Endothelial cell (in vitro differentiated cells): ENCODE results near the gene SH3RF1. TPM values are rescaled to one million over a fixed set of nuclear protein-coding genes. Genes with fewer than 3 reads are reported as not detected.

ENCODE experiments used
- DNase-seq: peaks from one replicate; pipeline ENCODE4 v3.0.0; 2021; ENCODE audit warnings: low spot score
- H3K27ac Mint-ChIP-seq: one replicate; pipeline ENCODE4 v1.8.0; 2021; ENCODE audit warnings: mixed read lengths, inconsistent platforms; ENCODE audit not compliant: unreplicated experiment
- H3K27me3 Mint-ChIP-seq: one replicate; pipeline ENCODE4 v1.8.0; 2021; ENCODE audit warnings: mild to moderate bottlenecking, moderate library complexity, mixed read lengths, inconsistent platforms; ENCODE audit not compliant: unreplicated experiment
- H3K36me3 Mint-ChIP-seq: one replicate; pipeline ENCODE4 v1.8.0; 2021; ENCODE audit warnings: mild to moderate bottlenecking, low read depth, mixed read lengths, inconsistent platforms; ENCODE audit not compliant: unreplicated experiment
- H3K4me1 Mint-ChIP-seq: one replicate; pipeline ENCODE4 v1.8.0; 2021; ENCODE audit warnings: mild to moderate bottlenecking, mixed read lengths, inconsistent platforms; ENCODE audit not compliant: unreplicated experiment
- H3K4me3 Mint-ChIP-seq: one replicate; pipeline ENCODE4 v1.8.0; 2021; ENCODE audit warnings: mild to moderate bottlenecking, mixed read lengths, inconsistent platforms; ENCODE audit not compliant: unreplicated experiment
- H3K9me3 Mint-ChIP-seq: one replicate; pipeline ENCODE4 v1.8.0; 2021; ENCODE audit warnings: mixed read lengths, inconsistent platforms; ENCODE audit not compliant: unreplicated experiment
- CTCF ChIP-seq: fragments of 200-600 bp; sonication (generic); IDR thresholded peaks from one replicate; pipeline ENCODE4 v1.5.0; 2021; ENCODE audit warnings: antibody characterized with exemption; ENCODE audit not compliant: unreplicated experiment
- total RNA-seq: library from RNA; stranded (reverse); fragmentation: NEBNext Ultra II Directional; extraction: Animal tissue kit (Norgen Biotek cat#: 25700); gene quantifications from one replicate; pipeline ENCODE4 v1.2.1, GENCODE V29; 2021; ENCODE audit not compliant: unreplicated experiment

Gene SH3RF1
- total RNA-seq, 1 donor from 2014 or later: 23.5 TPM

- H3K9me3 Mint-ChIP-seq: no peaks in the 10 kb centered on the region
- no peak overlapping the region for H3K27ac Mint-ChIP-seq
- TF ChIP-seq CTCF: no peak
- peaks cover 2% of the 10 kb centered on the region for H3K4me1 Mint-ChIP-seq
- DNase-seq: no peak
- peaks cover 37% of the 10 kb centered on the region for H3K36me3 Mint-ChIP-seq
- H3K4me3 Mint-ChIP-seq: no peak overlapping the region
- peaks cover 2% of the 10 kb centered on the region for H3K27me3 Mint-ChIP-seq
Observed at GRCh38 chr4:169108303-169108702, 162.5 kb downstream of the SH3RF1 start.

- H3K4me1 Mint-ChIP-seq: no peaks in the 10 kb centered on the region
- H3K4me3 Mint-ChIP-seq: no peak overlapping the region
- peaks cover 30% of the 10 kb centered on the region for H3K36me3 Mint-ChIP-seq
- no peak for TF ChIP-seq CTCF
- peak overlapping the region; percentile 64 for H3K27ac Mint-ChIP-seq
- DNase-seq: no peak
- peaks cover 2% of the 10 kb centered on the region for H3K27me3 Mint-ChIP-seq
- H3K9me3 Mint-ChIP-seq: no peaks in the 10 kb centered on the region
Observed at GRCh38 chr4:169107528-169107927, 163.2 kb downstream of the SH3RF1 start.

- Mint-ChIP-seq H3K9me3 (no peaks in the 10 kb centered on the region), H3K27ac (no peak overlapping the region)
- no peak for DNase-seq
Observed at GRCh38 chr4:169106696-169107229, 164.0 kb downstream of the SH3RF1 start.

DNA sequence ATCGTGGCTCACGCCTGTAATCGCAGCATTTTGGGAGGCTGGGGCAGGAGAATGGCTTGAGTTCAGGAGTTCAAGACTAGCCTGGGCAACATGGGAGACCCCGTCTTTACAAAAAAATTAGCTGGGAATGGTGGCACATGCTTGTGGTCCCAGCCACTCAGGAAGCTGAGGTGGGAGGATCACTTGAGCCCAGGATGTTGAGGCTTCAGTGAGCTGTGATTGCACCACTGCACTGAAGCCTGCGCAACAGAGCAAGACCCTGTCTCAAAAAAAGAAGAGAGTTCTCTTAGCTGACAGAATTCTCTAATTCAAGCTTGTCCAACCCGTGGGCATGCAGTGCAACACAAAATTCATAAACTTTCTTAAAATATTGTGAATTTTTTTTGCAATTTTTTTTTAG, 165.1 kb downstream of the SH3RF1 start:
- Mint-ChIP-seq H3K27ac (no peak overlapping the region), H3K9me3 (no peaks in the 10 kb centered on the region), H3K27me3 (peaks cover 2% of the 10 kb centered on the region)

More at GRCh38 chr4:169106696-169107229, 164.0 kb downstream of the SH3RF1 start:
- TF ChIP-seq CTCF: no peak
- H3K4me3 Mint-ChIP-seq: no peak overlapping the region
- no peaks in the 10 kb centered on the region for H3K4me1 Mint-ChIP-seq
- peaks cover 23% of the 10 kb centered on the region for H3K36me3 Mint-ChIP-seq
- H3K27me3 Mint-ChIP-seq: peaks cover 2% of the 10 kb centered on the region

More for the DNA sequence above, 165.1 kb downstream of the SH3RF1 start:
- H3K4me1 Mint-ChIP-seq: no peaks in the 10 kb centered on the region
- no peak for TF ChIP-seq CTCF
- H3K4me3 Mint-ChIP-seq: no peak overlapping the region
- peaks cover 19% of the 10 kb centered on the region for H3K36me3 Mint-ChIP-seq
- DNase-seq: no peak
